H1 (cell line): ENCODE results near the gene GIGYF2. TPM values are rescaled to one million over a fixed set of nuclear protein-coding genes. Genes with fewer than 3 reads are reported as not detected.

Experiments used
- CTCF ChIA-PET: fragments of 300-600 bp; sonication (Branson Sonifier 250); formaldehyde crosslinking; loops from one replicate; lab custom pipeline; 2021; ENCODE audit not compliant: partially characterized antibody; lab: Charles Lee
- POLR2A ChIA-PET: fragments of 300-600 bp; sonication (Branson Sonifier 250); formaldehyde crosslinking; loops from one replicate; lab custom pipeline; 2021; ENCODE audit warnings: inconsistent platforms; ENCODE audit not compliant: partially characterized antibody; lab: Charles Lee
- DNase-seq, 2 experiments: peaks; one replicate each; pipeline versions ENCODE4 v3.0.0 to v3.0.0-alpha.2; 2010 to 2022; ENCODE audit warnings: low spot score in 2 of 2, low read depth in 1 of 2, mixed read lengths in 1 of 2
- FAIRE-seq: peaks from 2 replicates; lab custom pipeline; 2011; peaks lifted over from hg19 to GRCh38; lab: Jason Lieb, UNC
- H2AFZ ChIP-seq: 2 replicates; pipeline ENCODE4 v1.8.1; 2012; ENCODE audit warnings: low read length, inconsistent platforms
- H2AK5ac ChIP-seq: 2 replicates; pipeline ENCODE4 v1.6.1; 2013; ENCODE audit warnings: low read depth, low read length
- H2BK120ac ChIP-seq: replicated peaks from 2 replicates; pipeline ENCODE3; 2013; ENCODE audit warnings: low read depth, low read length, inconsistent platforms
- H2BK12ac ChIP-seq: 2 replicates; pipeline ENCODE4 v1.6.1; 2013; ENCODE audit warnings: low read depth, low read length
- H2BK15ac ChIP-seq: 2 replicates; pipeline ENCODE4 v1.6.1; 2013; ENCODE audit warnings: low read length
- H2BK20ac ChIP-seq: 2 replicates; pipeline ENCODE4 v1.6.1; 2013; ENCODE audit warnings: low read length
- H2BK5ac ChIP-seq: 2 replicates; pipeline ENCODE4 v1.6.1; 2013; ENCODE audit warnings: low read depth, low read length
- H3K14ac ChIP-seq: 2 replicates; pipeline ENCODE4 v1.6.1; 2013; ENCODE audit warnings: inconsistent platforms; ENCODE audit not compliant: insufficient read length
- H3K18ac ChIP-seq: 2 replicates; pipeline ENCODE4 v1.6.1; 2013; ENCODE audit warnings: low read length; ENCODE audit errors: extremely low read depth
- H3K23ac ChIP-seq: 2 replicates; pipeline ENCODE4 v1.6.1; 2013; ENCODE audit warnings: inconsistent platforms; ENCODE audit not compliant: insufficient read length
- H3K23me2 ChIP-seq: 2 replicates; pipeline ENCODE4 v1.6.1; 2013; ENCODE audit warnings: low read depth, low read length
- H3K27ac ChIP-seq: 2 replicates; pipeline ENCODE4 v1.6.1; 2011; ENCODE audit warnings: low read depth, low read length, inconsistent platforms
- H3K27me3 ChIP-seq, 4 experiments: replicated peaks in 1 of 4; 1 replicate in 1 of 4; 2 replicates in 3 of 4; pipeline versions ENCODE4 v1.6.1 to v1.8.1; 2011 to 2013; ENCODE audit warnings: low read length in 3 of 4, mild to moderate bottlenecking in 3 of 4, inconsistent platforms in 2 of 4, mixed read lengths in 2 of 4, moderate library complexity in 1 of 4; ENCODE audit not compliant: control insufficient read depth in 3 of 4, insufficient read depth in 3 of 4; ENCODE audit errors: extremely low read depth in 1 of 4
- H3K36me3 ChIP-seq, 4 experiments: 2 replicates each; pipeline versions ENCODE4 v1.6.1 to v1.8.1; 2011 to 2013; ENCODE audit warnings: mild to moderate bottlenecking in 4 of 4, low read length in 3 of 4, moderate library complexity in 2 of 4, control low read depth in 1 of 4, inconsistent platforms in 1 of 4; ENCODE audit not compliant: insufficient read depth in 4 of 4, control insufficient read depth in 2 of 4
- H3K4ac ChIP-seq: replicated peaks from 2 replicates; pipeline ENCODE3; 2013; ENCODE audit warnings: low read length, low read depth, mixed read lengths, inconsistent platforms; ENCODE audit not compliant: insufficient read length
- H3K4me1 ChIP-seq, 4 experiments: replicated peaks in 1 of 4; 1 replicate in 1 of 4; 2 replicates in 3 of 4; pipeline versions ENCODE4 v1.6.1 to v1.8.1; 2011 to 2013; ENCODE audit warnings: low read length in 3 of 4, inconsistent platforms in 2 of 4, mixed read lengths in 1 of 4; ENCODE audit not compliant: insufficient read depth in 4 of 4, control insufficient read depth in 3 of 4
- H3K4me2 ChIP-seq, 2 experiments: 2 replicates each; pipeline versions ENCODE4 v1.6.1 to v1.8.1; 2011 to 2013; ENCODE audit warnings: low read depth in 2 of 2, low read length in 2 of 2, control low read depth in 1 of 2, inconsistent platforms in 1 of 2, mild to moderate bottlenecking in 1 of 2; ENCODE audit not compliant: insufficient read depth in 1 of 2
- H3K4me3 ChIP-seq, 4 experiments: fragments of 200-600, 300-600 bp in 1 of 4; sonication (generic), shearing (Covaris generic), sonication (Bioruptor Twin) in 1 of 4; 2 replicates each; pipeline versions ENCODE4 v1.5.1 to v1.8.1; 2011 to 2016; ENCODE audit warnings: low read length in 4 of 4, low read depth in 3 of 4, control low read depth in 2 of 4, inconsistent platforms in 2 of 4, mild to moderate bottlenecking in 2 of 4, mixed read lengths in 1 of 4, moderate library complexity in 1 of 4; ENCODE audit not compliant: insufficient read depth in 2 of 4; ENCODE audit errors: extremely low read depth in 1 of 4
- H3K56ac ChIP-seq: replicated peaks from 2 replicates; pipeline ENCODE3; 2013; ENCODE audit warnings: low read depth, mild to moderate bottlenecking, mixed read lengths, low read length, inconsistent platforms; ENCODE audit not compliant: insufficient read length
- H3K79me1 ChIP-seq: 2 replicates; pipeline ENCODE4 v1.6.1; 2013; ENCODE audit warnings: low read depth, low read length, control low read depth
- H3K79me2 ChIP-seq, 2 experiments: 2 replicates each; pipeline versions ENCODE4 v1.6.1 to v1.8.1; 2012 to 2013; ENCODE audit warnings: low read length in 2 of 2, mild to moderate bottlenecking in 2 of 2, inconsistent platforms in 1 of 2; ENCODE audit not compliant: insufficient read depth in 2 of 2, control insufficient read depth in 1 of 2
- H3K9ac ChIP-seq, 4 experiments: replicated peaks in 1 of 4; 1 replicate in 1 of 4; 2 replicates in 3 of 4; pipeline versions ENCODE4 v1.6.1 to v1.8.1; 2011 to 2013; ENCODE audit warnings: low read depth in 3 of 4, low read length in 3 of 4, control low read depth in 2 of 4, mild to moderate bottlenecking in 2 of 4, moderate library complexity in 2 of 4, inconsistent platforms in 1 of 4; ENCODE audit errors: extremely low read depth in 1 of 4
- H3K9me3 ChIP-seq, 2 experiments: 2 replicates each; pipeline versions ENCODE4 v1.6.1 to v1.8.1; 2012 to 2013; ENCODE audit warnings: mild to moderate bottlenecking in 2 of 2, moderate library complexity in 2 of 2, control low read depth in 1 of 2, inconsistent platforms in 1 of 2, low read depth in 1 of 2, low read length in 1 of 2, mixed read lengths in 1 of 2; ENCODE audit not compliant: insufficient read depth in 2 of 2
- H4K20me1 ChIP-seq, 2 experiments: replicated peaks in 1 of 2; 2 replicates each; pipeline versions ENCODE3 to v1.8.1; 2011 to 2013; ENCODE audit warnings: inconsistent platforms in 2 of 2, low read length in 2 of 2, mild to moderate bottlenecking in 1 of 2; ENCODE audit not compliant: insufficient read depth in 2 of 2, control insufficient read depth in 1 of 2
- H4K5ac ChIP-seq: 2 replicates; pipeline ENCODE4 v1.6.1; 2013; ENCODE audit warnings: low read length, low read depth, mixed read lengths, inconsistent platforms; ENCODE audit not compliant: insufficient read length
- H4K8ac ChIP-seq: 2 replicates; pipeline ENCODE4 v1.8.0; 2013; ENCODE audit warnings: mild to moderate bottlenecking, moderate library complexity, low read length, inconsistent platforms; ENCODE audit not compliant: insufficient read depth; ENCODE audit errors: extremely low read depth
- H4K91ac ChIP-seq: replicated peaks from 2 replicates; pipeline ENCODE3; 2013; ENCODE audit warnings: low read length, mixed read lengths, inconsistent platforms; ENCODE audit not compliant: insufficient read length
- CBX5 ChIP-seq: fragments of 300-800, 300-1000 bp; sonication (generic); IDR thresholded peaks from 2 replicates; pipeline ENCODE4 v1.7.1; 2016; ENCODE audit warnings: antibody characterized with exemption, low read length, low read depth
- CREB1 ChIP-seq: IDR thresholded peaks from 2 replicates; pipeline ENCODE4 v1.6.1; 2012; ENCODE audit warnings: inconsistent platforms
- JUN ChIP-seq: IDR thresholded peaks from 2 replicates; pipeline ENCODE4 v1.6.1; 2011; ENCODE audit warnings: low read depth, mild to moderate bottlenecking, improper control_type of control experiment, low read length
- KDM4A ChIP-seq: IDR thresholded peaks from one replicate; pipeline ENCODE4 v1.7.1; 2012; ENCODE audit warnings: low read depth, mild to moderate bottlenecking, moderate library complexity, low read length, inconsistent platforms; ENCODE audit not compliant: severe bottlenecking
- NANOG ChIP-seq: IDR thresholded peaks from 2 replicates; pipeline ENCODE4 v1.6.1; 2011; ENCODE audit warnings: low read length, low read depth, mild to moderate bottlenecking, inconsistent platforms; ENCODE audit not compliant: insufficient read depth, poor library complexity, severe bottlenecking
- POLR2A ChIP-seq, 2 experiments: IDR thresholded peaks; 1 replicate in 1 of 2; 2 replicates in 1 of 2; pipeline ENCODE4 v1.6.1; 2011; ENCODE audit warnings: low read depth in 2 of 2, low read length in 2 of 2, mild to moderate bottlenecking in 2 of 2; ENCODE audit errors: control extremely low read depth in 1 of 2
- SIX5 ChIP-seq: IDR thresholded peaks from 2 replicates; pipeline ENCODE4 v1.6.1; 2011; ENCODE audit warnings: mild to moderate bottlenecking, low read depth, low read length
- SP2 ChIP-seq: IDR thresholded peaks from 2 replicates; pipeline ENCODE4 v1.6.1; 2012; ENCODE audit warnings: mild to moderate bottlenecking, low read length, inconsistent platforms
- SP4 ChIP-seq: IDR thresholded peaks from 2 replicates; pipeline ENCODE4 v1.6.1; 2012; ENCODE audit warnings: low read length, inconsistent platforms
- TEAD4 ChIP-seq: IDR thresholded peaks from 2 replicates; pipeline ENCODE4 v1.6.1; 2012; ENCODE audit warnings: low read depth, low read length, inconsistent platforms, mixed read lengths
- ZNF274 ChIP-seq: IDR thresholded peaks from 2 replicates; pipeline ENCODE4 v1.7.0; 2012; ENCODE audit warnings: low read length, borderline replicate concordance; ENCODE audit errors: extremely low read depth
- WGBS, 2 experiments: shearing (Covaris generic) in 1 of 2; methylation state at CpG; one replicate each; pipeline versions ENCODE4 v1.1.6 to v1.1.7; 2013 to 2015; ENCODE audit warnings: low lambda C conversion rate in 2 of 2, mixed read lengths in 2 of 2, inconsistent platforms in 1 of 2, low coverage in 1 of 2, missing lambda C conversion rate in 1 of 2; ENCODE audit not compliant: insufficient replicate concordance in 2 of 2, insufficient coverage in 1 of 2, insufficient read length in 1 of 2; ENCODE audit errors: extremely low coverage in 1 of 2, missing lambda C conversion rate in 1 of 2; 5-methylcytosine and 5-hydroxymethylcytosine counted together
- polyA plus RNA-seq, 7 experiments: library from polyadenylated mRNA; depleted of rRNA in 3 of 7; stranded (reverse) in 5 of 7; unstranded in 2 of 7; fragments of >200 nt in 5 of 7; fragments of 200-250 nt in 2 of 7; gene quantifications; 1 replicate in 5 of 7; 2 replicates in 1 of 7; 4 replicates in 1 of 7; pipeline versions ENCODE4 v1.2.1 to v1.2.3, GENCODE V29; 2011 to 2013; ENCODE audit warnings: missing spikeins in 2 of 7, mixed read lengths in 2 of 7
- total RNA-seq: library from RNA; stranded (reverse); fragmentation: NEBNext Ultra II Directional; extraction: Animal tissue kit (Norgen Biotek cat#: 25700); gene quantifications from 2 replicates; pipeline ENCODE4 v1.2.1, GENCODE V29; 2021

GIGYF2 gene
- total and polyA plus RNA-seq, 2 of the 8 experiments (the other 6 are each of a cell fraction or from before 2014, with no cell fraction given) = 22.3 to 62.0 TPM

DNA sequence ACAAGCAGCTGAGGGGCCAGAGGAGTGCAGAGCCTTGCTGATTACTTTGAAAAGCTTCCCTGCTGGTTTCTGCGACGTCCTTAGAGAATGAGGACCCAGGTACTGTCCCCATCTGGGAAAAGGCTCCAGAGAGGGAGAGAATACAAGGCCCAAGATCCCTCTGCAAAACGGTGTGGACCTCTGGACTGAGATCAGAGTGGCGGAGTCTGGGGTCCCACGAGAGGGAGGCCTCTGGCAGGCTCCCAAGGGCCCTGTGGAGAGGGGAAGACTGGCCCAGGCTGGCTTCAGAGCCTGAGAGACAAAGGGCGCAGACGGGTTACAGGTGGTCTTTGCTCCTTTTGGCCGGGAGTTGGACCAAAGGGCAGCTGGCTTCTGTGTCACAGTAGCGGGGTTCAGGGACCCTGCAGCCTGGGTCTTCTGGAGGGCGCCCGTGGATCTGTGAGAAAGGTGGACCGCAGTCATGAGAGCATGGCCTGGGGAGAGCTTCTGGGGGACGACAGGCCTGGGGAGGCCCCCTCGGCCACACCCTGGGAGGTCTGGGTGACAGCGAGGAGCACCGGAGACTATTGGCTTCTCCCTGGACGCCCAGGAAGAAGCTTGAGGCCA, 173.7 kb downstream of the GIGYF2 start:
- POLR2A ChIA-PET = interaction anchor here (1.2 to 1.6 kb wide), 2 partner anchors 10 to 17 kb away, joined by 3 read pairs; no protein-coding TSS in a partner anchor
- Histone ChIP-seq H3K27me3 (peaks cover 0 to 7% (median 5%) of the 10 kb centered on the region in 4 experiments; a peak in 5 of 7 replicates), H3K56ac (no peak overlapping the region), H3K79me2 (no peaks in the 10 kb centered on the region), H3K9me3 (no peaks in the 10 kb centered on the region), H2AK5ac (no peak overlapping the region), H3K18ac (no peak overlapping the region), H4K8ac (no peak overlapping the region), H3K4me3 (no peak overlapping the region), H2BK20ac (no peak overlapping the region), H3K23me2 (peaks cover 3% of the 10 kb centered on the region; the same call in 1 of the 2 replicates), H4K20me1 (peaks cover 0 to 3% of the 10 kb centered on the region in 2 experiments), H3K4ac (no peak overlapping the region), H4K91ac (no peak overlapping the region), H3K36me3 (no peaks in the 10 kb centered on the region), H3K27ac (no peak overlapping the region), H2BK15ac (no peak overlapping the region), H3K4me1 (no peaks in the 10 kb centered on the region; a peak in 2 of 7 replicates), H2BK12ac (no peak overlapping the region), H3K9ac (no peak overlapping the region), H3K23ac (no peak overlapping the region), H3K79me1 (no peaks in the 10 kb centered on the region), H2BK120ac (no peak overlapping the region), H3K14ac (no peak overlapping the region), H2BK5ac (no peak overlapping the region), H2AFZ (no peak overlapping the region), H3K4me2 (no peak overlapping the region), H4K5ac (no peak overlapping the region)
- DNase-seq = no peak
- 88% methylated on average over 17 of the region's 17 CpGs; no CpG with 5 or more reads in 1 of the 2 experiments for WGBS, 2 experiments
- CTCF ChIA-PET = interaction anchor here (1.0 to 3.0 kb wide), 11 partner anchors 11 to 624 kb away, joined by 3 to 13 read pairs (median 3); no protein-coding TSS in a partner anchor
- FAIRE-seq = no peak
- no peak for TF ChIP-seq CBX5
- no peak for TF ChIP-seq CREB1
- TF ChIP-seq TEAD4 = no peak
- TF ChIP-seq POLR2A (IDR thresholded peaks at IDR 0.05; ENCODE audit: control extremely low read depth in 1 of 2, low read depth in 2 of 2, low read length in 2 of 2) = no peak
- no peak for TF ChIP-seq SIX5
- no peak for TF ChIP-seq NANOG
- TF ChIP-seq JUN = no peak
- TF ChIP-seq ZNF274 = no peak
- no peak for TF ChIP-seq SP4
- TF ChIP-seq SP2 = no peak
- no peak for TF ChIP-seq KDM4A
